ENCODE data around the gene HLA-DRB5. TPM values are rescaled to one million over a fixed set of nuclear protein-coding genes. Genes with fewer than 3 reads are reported as not detected.

Gene HLA-DRB5
- total RNA-seq, 4 donors from 2014 or later = 0.80 to 19.0 TPM; not detected in 2

DNA sequence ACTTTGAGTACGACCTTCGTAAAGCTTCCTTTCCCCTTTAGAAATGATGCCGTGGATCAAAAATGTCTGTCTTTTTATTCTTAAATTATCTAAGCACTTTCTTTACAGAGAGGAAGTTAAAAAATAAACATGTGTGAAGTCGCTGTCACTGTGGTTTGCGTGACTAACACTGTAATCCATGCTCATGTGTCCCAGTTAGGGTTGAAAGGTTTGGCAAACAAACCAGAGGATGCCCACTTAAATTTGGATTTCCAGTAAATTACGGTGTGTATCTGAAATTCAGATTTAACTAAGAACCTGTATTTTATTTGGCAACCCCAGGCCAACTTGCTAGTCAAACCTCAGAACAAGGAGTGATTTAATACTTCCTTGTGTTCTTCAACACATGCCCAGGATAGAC, 38.5 kb upstream of the HLA-DRB5 start:
- DNase-seq (no peak), ATAC-seq (no peak)
- no peaks in the 10 kb centered on the region for H3K9me3 ChIP-seq
- TF ChIP-seq, protein P1, sequence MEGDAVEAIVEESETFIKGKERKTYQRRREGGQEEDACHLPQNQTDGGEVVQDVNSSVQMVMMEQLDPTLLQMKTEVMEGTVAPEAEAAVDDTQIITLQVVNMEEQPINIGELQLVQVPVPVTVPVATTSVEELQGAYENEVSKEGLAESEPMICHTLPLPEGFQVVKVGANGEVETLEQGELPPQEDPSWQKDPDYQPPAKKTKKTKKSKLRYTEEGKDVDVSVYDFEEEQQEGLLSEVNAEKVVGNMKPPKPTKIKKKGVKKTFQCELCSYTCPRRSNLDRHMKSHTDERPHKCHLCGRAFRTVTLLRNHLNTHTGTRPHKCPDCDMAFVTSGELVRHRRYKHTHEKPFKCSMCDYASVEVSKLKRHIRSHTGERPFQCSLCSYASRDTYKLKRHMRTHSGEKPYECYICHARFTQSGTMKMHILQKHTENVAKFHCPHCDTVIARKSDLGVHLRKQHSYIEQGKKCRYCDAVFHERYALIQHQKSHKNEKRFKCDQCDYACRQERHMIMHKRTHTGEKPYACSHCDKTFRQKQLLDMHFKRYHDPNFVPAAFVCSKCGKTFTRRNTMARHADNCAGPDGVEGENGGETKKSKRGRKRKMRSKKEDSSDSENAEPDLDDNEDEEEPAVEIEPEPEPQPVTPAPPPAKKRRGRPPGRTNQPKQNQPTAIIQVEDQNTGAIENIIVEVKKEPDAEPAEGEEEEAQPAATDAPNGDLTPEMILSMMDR (IDR thresholded peaks at IDR 0.05 in 4 of 5, conservative IDR thresholded peaks at IDR 0.05 in 1 of 5) = no peak
- no peak for TF ChIP-seq POLR2A (IDR thresholded peaks at IDR 0.05)
- no peaks in the 10 kb centered on the region for H3K36me3 ChIP-seq
- H3K27ac ChIP-seq = no peak overlapping the region
- in situ Hi-C loops (cut with MboI; ENCODE audit: low sequenced_read_pairs in 4 of 4) = no loop called here
- intact Hi-C loops (cut with DNase I; ENCODE audit: low total_unique reads) = no loop called here
- no peaks in the 10 kb centered on the region for H3K4me1 ChIP-seq
- H3K27me3 ChIP-seq = no peaks in the 10 kb centered on the region
- no peak overlapping the region for H3K4me3 ChIP-seq

DNA sequence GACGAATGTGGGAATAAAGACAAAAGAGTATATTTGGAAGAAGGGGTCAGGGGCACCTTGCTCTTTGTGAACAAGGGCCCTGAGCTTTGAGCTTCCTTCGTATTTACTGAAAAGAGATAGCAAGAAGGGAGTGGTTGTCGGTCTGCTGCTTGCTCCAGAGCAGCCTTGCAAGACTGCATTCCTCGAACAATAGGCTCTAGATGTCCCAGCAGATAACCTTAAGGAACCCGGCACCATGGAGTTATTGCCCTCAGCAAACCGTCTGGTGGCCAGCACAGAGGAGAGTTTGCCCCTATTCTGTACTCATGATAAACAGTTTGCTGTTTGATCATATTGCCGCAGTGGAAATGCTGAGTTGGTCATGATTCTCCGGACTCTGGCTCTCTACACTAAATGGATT, 36.9 kb upstream of the HLA-DRB5 start:
- no peak for DNase-seq
- no peak for TF ChIP-seq POLR2A (IDR thresholded peaks at IDR 0.05)
- Histone ChIP-seq H3K36me3 (no peaks in the 10 kb centered on the region), H3K27ac (no peak overlapping the region), H3K4me3 (no peak overlapping the region), H3K9me3 (no peaks in the 10 kb centered on the region), H3K27me3 (no peaks in the 10 kb centered on the region), H3K4me1 (no peaks in the 10 kb centered on the region)
- ATAC-seq = no peak
- intact Hi-C loops (cut with DNase I; ENCODE audit: low total_unique reads) (no loop called here), in situ Hi-C loops (cut with MboI; ENCODE audit: low sequenced_read_pairs in 4 of 4) (no loop called here)

DNA sequence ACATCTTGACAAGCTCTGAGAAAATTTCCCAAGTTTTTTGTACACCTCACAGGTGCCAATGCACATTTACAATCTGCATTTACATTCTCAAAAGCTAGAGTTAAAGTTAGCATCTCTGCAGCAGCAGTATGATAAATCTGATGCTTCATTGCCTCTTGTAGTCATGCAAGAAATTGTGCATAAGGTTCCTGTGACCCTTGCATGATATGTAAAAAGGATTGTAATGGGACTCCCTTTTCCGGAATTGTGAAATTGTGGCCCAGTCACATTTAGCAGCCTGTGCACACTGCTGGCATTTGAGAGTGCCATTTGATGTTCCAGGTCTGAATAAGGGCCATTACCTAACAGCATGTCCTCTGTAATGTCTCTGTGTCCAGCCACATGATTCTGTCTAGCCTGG, 35.4 kb upstream of the HLA-DRB5 start:
- ATAC-seq (no peak), DNase-seq (no peak)
- in situ Hi-C loops (cut with MboI; ENCODE audit: low sequenced_read_pairs in 4 of 4) (no loop called here), intact Hi-C loops (cut with DNase I; ENCODE audit: low total_unique reads) (no loop called here)
- Histone ChIP-seq H3K9me3 (no peaks in the 10 kb centered on the region), H3K27me3 (no peaks in the 10 kb centered on the region), H3K4me3 (no peak overlapping the region), H3K4me1 (no peaks in the 10 kb centered on the region), H3K36me3 (no peaks in the 10 kb centered on the region), H3K27ac (no peak overlapping the region)
- TF ChIP-seq, protein P1 (IDR thresholded peaks at IDR 0.05 in 4 of 5, conservative IDR thresholded peaks at IDR 0.05 in 1 of 5) = no peak
- no peak for TF ChIP-seq POLR2A (IDR thresholded peaks at IDR 0.05)

DNA sequence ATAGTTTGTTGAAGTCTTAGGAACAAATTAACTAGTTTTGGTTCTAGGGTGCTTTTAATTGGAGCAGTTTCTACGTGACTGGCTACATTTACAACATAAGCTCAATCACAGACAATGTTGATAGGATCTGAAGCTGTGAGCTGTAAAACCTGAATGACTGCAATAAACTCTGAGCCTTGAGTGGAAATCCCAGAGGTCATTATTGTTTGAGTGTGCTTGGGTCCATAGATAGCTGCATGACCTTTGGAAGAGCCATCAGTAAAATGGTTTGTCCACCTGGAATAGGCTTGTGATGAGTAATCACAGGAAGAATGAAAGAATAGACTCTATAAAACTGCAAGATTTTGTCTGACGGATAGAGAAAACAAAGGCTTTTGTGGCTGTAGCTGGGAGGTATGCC, 32.9 kb upstream of the HLA-DRB5 start:
- no peak for ATAC-seq
- intact Hi-C loops (cut with DNase I; ENCODE audit: low total_unique reads) = no loop called here

DNA sequence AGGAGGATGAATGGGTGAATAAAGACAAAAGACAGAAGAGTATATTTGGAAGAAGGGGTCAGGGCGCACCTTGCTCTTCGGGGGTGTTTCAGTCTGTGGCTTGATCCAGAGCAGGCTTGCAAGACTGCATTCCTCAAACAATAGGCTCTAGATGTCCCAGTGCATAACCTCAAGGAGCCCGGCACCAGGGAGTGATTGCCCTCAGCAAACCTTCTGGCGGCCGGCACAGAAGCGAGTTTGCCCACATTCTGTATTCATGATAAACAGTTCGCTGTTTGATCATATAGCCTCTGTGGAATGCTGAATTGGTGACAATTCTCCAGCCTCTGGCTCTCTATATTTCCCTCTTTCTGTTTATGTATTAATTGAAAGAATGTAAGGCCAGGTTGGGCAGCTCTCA, 29.7 kb upstream of the HLA-DRB5 start:
- in situ Hi-C loops (cut with MboI; ENCODE audit: low sequenced_read_pairs in 4 of 4) = no loop called here
- Histone ChIP-seq H3K36me3 (no peaks in the 10 kb centered on the region), H3K4me1 (no peaks in the 10 kb centered on the region), H3K27ac (no peak overlapping the region), H3K9me3 (no peaks in the 10 kb centered on the region), H3K27me3 (no peaks in the 10 kb centered on the region), H3K4me3 (no peak overlapping the region)
- ATAC-seq (no peak), DNase-seq (no peak)
- intact Hi-C loops (cut with DNase I; ENCODE audit: low total_unique reads) = loop anchor here (5.0 kb wide), 1 partner anchor 37 kb away; no protein-coding TSS in a partner anchor
- TF ChIP-seq, protein P1 (IDR thresholded peaks at IDR 0.05 in 4 of 5, conservative IDR thresholded peaks at IDR 0.05 in 1 of 5) = no peak
- TF ChIP-seq POLR2A (IDR thresholded peaks at IDR 0.05) = no peak

More for the DNA sequence above, 32.9 kb upstream of the HLA-DRB5 start:
- H3K27me3 ChIP-seq = no peaks in the 10 kb centered on the region
- in situ Hi-C loops (cut with MboI; ENCODE audit: low sequenced_read_pairs in 4 of 4) = no loop called here
- no peak for TF ChIP-seq POLR2A (IDR thresholded peaks at IDR 0.05)
- TF ChIP-seq, protein P1 (IDR thresholded peaks at IDR 0.05 in 4 of 5, conservative IDR thresholded peaks at IDR 0.05 in 1 of 5) = no peak
- no peak overlapping the region for H3K4me3 ChIP-seq
- H3K27ac ChIP-seq = no peak overlapping the region
- no peaks in the 10 kb centered on the region for H3K4me1 ChIP-seq
- no peaks in the 10 kb centered on the region for H3K36me3 ChIP-seq
- DNase-seq = no peak
- no peaks in the 10 kb centered on the region for H3K9me3 ChIP-seq

All from gastrocnemius medialis (tissue), 4 donors.